HepG2 (cell line): Measurements from ENCODE around the gene ANAPC2. TPM values are rescaled to one million over a fixed set of nuclear protein-coding genes. Genes with fewer than 3 reads are reported as not detected.

Source experiments
- CBFB ChIP-seq: sonication (generic); formaldehyde crosslinking; IDR thresholded peaks from 2 replicates; pipeline ENCODE4 v1.4.0; 2020; ENCODE audit warnings: missing genetic modification reagents
- GMEB1 ChIP-seq: sonication (generic); formaldehyde crosslinking; IDR thresholded peaks from 2 replicates; pipeline ENCODE4 v1.5.1; 2020; ENCODE audit warnings: missing genetic modification reagents, mild to moderate bottlenecking, borderline replicate concordance
- HMG20A ChIP-seq: IDR thresholded peaks from 2 replicates; pipeline ENCODE4 v1.6.1; 2016; ENCODE audit warnings: borderline replicate concordance
- POLR2AphosphoS5 ChIP-seq: IDR thresholded peaks from 2 replicates; pipeline ENCODE4 v1.6.1; 2012; ENCODE audit warnings: low read depth, low read length
- RORA ChIP-seq: sonication (generic); formaldehyde crosslinking; IDR thresholded peaks from 2 replicates; pipeline ENCODE4 v1.5.0; 2020; ENCODE audit warnings: mild to moderate bottlenecking, missing genetic modification reagents, moderate library complexity
- SAFB2 ChIP-seq: sonication (generic); formaldehyde crosslinking; IDR thresholded peaks from 2 replicates; pipeline ENCODE4 v1.5.1; 2020; ENCODE audit warnings: missing genetic modification reagents, low read depth, mild to moderate bottlenecking, borderline replicate concordance
- SP2 ChIP-seq: sonication (generic); formaldehyde crosslinking; IDR thresholded peaks from 2 replicates; pipeline ENCODE4 v1.5.1; 2020; ENCODE audit warnings: mild to moderate bottlenecking, missing genetic modification reagents
- TCF7 ChIP-seq: sonication (generic); IDR thresholded peaks from 2 replicates; pipeline ENCODE4 v1.6.1; 2016; ENCODE audit warnings: antibody characterized with exemption, low read depth
- TIGD3 ChIP-seq: sonication (generic); formaldehyde crosslinking; IDR thresholded peaks from 2 replicates; pipeline ENCODE4 v1.5.1; 2020; ENCODE audit warnings: mild to moderate bottlenecking, missing genetic modification reagents, borderline replicate concordance
- TRIM24 ChIP-seq: sonication (generic); formaldehyde crosslinking; IDR thresholded peaks from 2 replicates; pipeline ENCODE4 v1.8.0; 2022; ENCODE audit warnings: mild to moderate bottlenecking, missing genetic modification reagents
- ZBTB2 ChIP-seq: sonication (generic); formaldehyde crosslinking; IDR thresholded peaks from 2 replicates; pipeline ENCODE4 v1.8.0; 2022; ENCODE audit warnings: low read depth, missing genetic modification reagents
- ZFP36 ChIP-seq: fragments of 150-350 bp; IDR thresholded peaks from 2 replicates; pipeline ENCODE4 v1.6.1; 2018; ENCODE audit warnings: borderline replicate concordance, low read length, low read depth; ENCODE audit not compliant: partially characterized antibody
- ZNF12 ChIP-seq: sonication (generic); formaldehyde crosslinking; IDR thresholded peaks from 2 replicates; pipeline ENCODE4 v1.5.0; 2020; ENCODE audit warnings: missing genetic modification reagents
- ZNF232 ChIP-seq: sonication (generic); formaldehyde crosslinking; IDR thresholded peaks from 2 replicates; pipeline ENCODE4 v1.4.0; 2020; ENCODE audit warnings: missing genetic modification reagents, borderline replicate concordance
- ZNF264 ChIP-seq: sonication (generic); formaldehyde crosslinking; IDR thresholded peaks from 2 replicates; pipeline ENCODE4 v1.4.0; 2020; ENCODE audit warnings: missing genetic modification reagents
- ZNF281 ChIP-seq: sonication (generic); formaldehyde crosslinking; IDR thresholded peaks from 2 replicates; pipeline ENCODE4 v1.4.0; 2020; ENCODE audit warnings: missing genetic modification reagents, borderline replicate concordance
- ZNF34 ChIP-seq: sonication (generic); formaldehyde crosslinking; IDR thresholded peaks from 2 replicates; pipeline ENCODE4 v1.4.0; 2020; ENCODE audit warnings: mild to moderate bottlenecking, missing genetic modification reagents, borderline replicate concordance
- ZNF558 ChIP-seq: sonication (generic); formaldehyde crosslinking; IDR thresholded peaks from 2 replicates; pipeline ENCODE4 v1.9.0; 2022; ENCODE audit warnings: mild to moderate bottlenecking, missing genetic modification reagents, borderline replicate concordance
- ZNF691 ChIP-seq: sonication (generic); formaldehyde crosslinking; IDR thresholded peaks from 2 replicates; pipeline ENCODE4 v1.4.0; 2020; ENCODE audit warnings: missing genetic modification reagents, low read depth, mild to moderate bottlenecking, borderline replicate concordance
- ZSCAN20 ChIP-seq: sonication (generic); formaldehyde crosslinking; IDR thresholded peaks from 2 replicates; pipeline ENCODE4 v1.4.0; 2020; ENCODE audit warnings: missing genetic modification reagents, mild to moderate bottlenecking, borderline replicate concordance
- ZSCAN22 ChIP-seq: sonication (generic); formaldehyde crosslinking; IDR thresholded peaks from 2 replicates; pipeline ENCODE4 v1.4.0; 2020; ENCODE audit warnings: mild to moderate bottlenecking, missing genetic modification reagents
- polyA plus RNA-seq, 8 experiments: library from polyadenylated mRNA; depleted of rRNA in 3 of 8; stranded (reverse) in 7 of 8; unstranded in 1 of 8; fragments of >200 nt; fragmentation: Illumina TruSeq in 4 of 8; extraction: Trizol in 4 of 8; gene quantifications; 2 replicates each; pipeline versions ENCODE4 v1.2.1 to v1.2.3, GENCODE V29; 2011 to 2016; ENCODE audit warnings: low read depth in 4 of 8, missing spikeins in 1 of 8, mixed read lengths in 1 of 8; ENCODE audit not compliant: insufficient read depth in 1 of 8
- total RNA-seq, 5 experiments: library from RNA; depleted of rRNA; stranded (reverse); fragments of >200 nt; fragmentation: Illumina TruSeq; extraction: Trizol; gene quantifications; 2 replicates each; pipeline ENCODE4 v1.2.3, GENCODE V29; 2016; ENCODE audit warnings: low read depth in 1 of 5

ANAPC2 gene
- total and polyA plus RNA-seq, 2 of the 13 experiments (the other 11 are each of a cell fraction or from before 2014, with no cell fraction given) = 12.3 to 15.4 TPM

GRCh38 chr9:137235424-137236237 is 47.3 kb upstream of the ANAPC2 start (continued):
- TF ChIP-seq ZBTB2 (CRISPR knock-in tag) = no peak
- peak; percentile 19; the same call in 1 of the 2 replicates for TF ChIP-seq CBFB (CRISPR knock-in tag)
- no peak for TF ChIP-seq TRIM24 (CRISPR knock-in tag)
- TF ChIP-seq TCF7 = no peak
- TF ChIP-seq SP2 (CRISPR knock-in tag) = peak; percentile 29; the same call in 1 of the 2 replicates
- no peak for TF ChIP-seq ZNF12 (CRISPR knock-in tag)
- TF ChIP-seq POLR2AphosphoS5 = no peak
- no peak for TF ChIP-seq ZSCAN20 (CRISPR knock-in tag)
- TF ChIP-seq ZNF558 (CRISPR knock-in tag) = no peak
- no peak for TF ChIP-seq ZNF34
- TF ChIP-seq HMG20A (CRISPR knock-in tag) = no peak
- TF ChIP-seq GMEB1 = no peak
- peak; percentile 47; the same call in 1 of the 2 replicates for TF ChIP-seq ZNF264 (CRISPR knock-in tag)
- no peak for TF ChIP-seq ZSCAN22 (CRISPR knock-in tag)
- no peak for TF ChIP-seq ZNF691 (CRISPR knock-in tag)
- TF ChIP-seq ZNF281 (CRISPR knock-in tag) = no peak
- peak; percentile 57 for TF ChIP-seq ZFP36
- TF ChIP-seq SAFB2 (CRISPR knock-in tag) = no peak
- TF ChIP-seq RORA (CRISPR knock-in tag) = no peak
- TF ChIP-seq ZNF232 (CRISPR knock-in tag) = no peak
- TF ChIP-seq TIGD3 (CRISPR knock-in tag) = no peak
